IPS-11a (cell line): ENCODE data around the gene UBIAD1.

ENCODE experiments used
- H3K4me3 ChIP-seq: one replicate; pipeline ENCODE4 v1.5.1; 2013; ENCODE audit warnings: low read depth, low read length, control low read depth

The UBIAD1 gene

DNA sequence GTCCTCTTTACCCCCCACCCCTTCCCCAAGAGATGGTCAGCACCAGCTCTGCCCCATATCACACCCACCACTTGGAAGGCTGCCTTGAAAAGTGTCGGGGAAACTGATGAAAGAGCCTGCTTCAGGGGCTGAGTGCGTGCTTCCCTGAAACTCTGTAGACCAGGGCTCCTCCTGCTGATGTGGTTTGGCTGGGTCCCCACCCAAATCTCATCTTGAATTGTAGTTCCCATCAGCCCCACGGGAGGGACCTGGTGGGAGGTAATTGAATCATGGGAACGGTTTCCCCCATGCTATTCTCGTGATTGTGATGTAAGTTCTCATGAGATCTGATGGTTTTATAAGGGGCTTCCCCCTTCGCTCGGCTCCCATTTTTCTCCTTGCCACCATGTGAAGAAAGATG lies 36.4 kb downstream of the UBIAD1 start:
- no peak overlapping the region for H3K4me3 ChIP-seq

DNA sequence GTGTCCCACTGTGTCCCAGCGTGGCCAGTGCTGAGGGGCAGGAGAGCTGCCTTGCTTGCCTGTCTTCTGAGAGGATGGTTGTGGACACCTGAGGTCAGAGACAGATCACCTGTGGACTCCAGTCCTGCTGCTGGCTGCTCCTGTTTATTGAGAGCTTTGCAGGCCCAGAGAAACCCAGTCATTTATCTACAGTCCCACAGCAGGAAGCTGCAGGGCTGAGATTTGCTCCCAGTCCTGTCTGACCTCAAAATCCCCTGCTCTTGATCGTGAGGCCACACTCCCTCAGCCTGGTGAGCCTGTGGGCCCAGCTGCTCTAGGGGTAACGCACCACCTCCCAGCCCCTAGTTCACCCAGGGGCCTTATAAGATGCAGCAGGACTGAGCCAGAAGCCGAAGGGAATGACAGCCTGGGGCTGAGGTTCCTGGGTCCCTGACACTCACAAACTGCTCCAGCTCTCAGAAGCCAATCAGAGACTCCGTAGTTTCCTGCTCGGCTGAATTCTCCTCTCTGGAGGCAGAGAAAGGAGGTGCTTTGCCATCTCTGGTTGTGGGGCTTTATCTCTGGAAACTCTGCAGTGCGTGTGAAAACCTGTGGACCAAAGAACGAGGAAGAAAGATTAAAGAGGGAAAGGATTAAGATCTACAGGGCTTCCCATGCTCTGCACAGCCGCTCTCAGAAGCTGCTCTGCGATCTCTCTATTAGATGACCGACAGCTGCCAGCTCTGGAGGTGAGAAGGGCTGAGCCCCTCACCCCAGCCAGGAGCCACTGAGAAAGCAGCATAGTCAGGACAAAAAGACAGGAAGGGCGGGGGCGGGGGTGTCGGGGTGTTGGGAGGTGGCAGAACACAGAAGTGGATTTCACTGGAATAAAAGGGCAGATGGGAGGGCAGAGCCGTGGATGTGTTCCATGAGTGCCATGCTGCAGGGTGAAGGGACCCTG lies 39.1 kb downstream of the UBIAD1 start:
- no peak overlapping the region for H3K4me3 ChIP-seq

DNA sequence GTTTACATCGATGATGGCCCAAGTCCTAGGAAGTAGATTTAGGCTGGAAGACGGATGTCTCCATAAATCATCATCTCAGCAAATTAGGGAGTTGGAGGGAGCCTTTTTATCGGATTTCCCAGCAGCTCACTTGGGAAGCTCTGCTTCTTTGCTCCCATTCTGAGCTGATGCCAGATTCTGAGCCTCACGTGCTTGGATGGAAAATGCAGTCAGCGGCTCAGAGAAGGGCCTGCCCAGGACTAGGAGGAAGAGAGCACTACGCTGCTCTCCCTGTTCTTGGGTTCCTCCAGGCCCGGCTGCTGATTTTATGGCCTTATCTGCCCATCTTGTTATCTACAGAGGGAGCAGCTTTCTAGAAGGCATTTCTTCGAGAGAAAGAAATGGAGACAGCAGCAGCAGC lies 42.0 kb downstream of the UBIAD1 start:
- no peak overlapping the region for H3K4me3 ChIP-seq

DNA sequence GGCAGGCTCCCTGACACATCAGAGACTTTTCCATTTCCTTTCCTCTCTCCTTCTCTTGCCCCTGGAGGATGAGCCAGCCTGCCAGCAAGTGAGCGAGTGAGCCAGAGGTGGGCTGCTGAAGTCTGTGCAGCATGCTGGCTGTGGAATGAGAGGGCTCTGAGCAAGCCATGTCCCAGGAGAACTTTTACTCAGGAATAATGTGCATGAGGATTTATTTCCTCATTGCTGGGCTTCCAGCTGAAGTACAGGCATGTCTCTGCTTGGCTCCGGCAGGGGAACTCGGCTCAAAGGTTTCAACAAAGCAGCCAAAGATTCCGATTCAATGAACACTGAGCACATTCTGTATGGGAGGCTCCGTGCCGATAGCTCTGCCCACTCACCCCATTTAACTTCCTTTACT lies 43.7 kb downstream of the UBIAD1 start:
- no peak overlapping the region for H3K4me3 ChIP-seq

DNA sequence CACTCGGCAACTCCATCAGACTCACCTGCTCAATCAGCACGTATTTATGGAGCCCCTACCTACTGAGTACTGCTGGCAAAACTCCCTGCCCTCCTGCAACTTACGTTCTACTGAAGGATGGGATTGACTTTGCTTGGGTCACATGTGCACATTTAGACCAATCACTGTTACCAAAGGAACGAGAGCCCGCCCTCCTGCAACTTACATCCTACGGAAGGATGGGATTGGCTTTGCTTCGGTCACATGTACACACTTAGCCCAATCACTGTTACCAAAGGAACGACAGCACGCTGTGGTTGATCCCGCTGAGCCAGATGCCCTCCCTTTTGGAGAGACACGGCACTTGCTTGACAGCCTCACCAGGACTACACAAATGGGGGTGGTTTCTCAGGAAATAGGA lies 46.0 kb downstream of the UBIAD1 start:
- H3K4me3 ChIP-seq = no peak overlapping the region

DNA sequence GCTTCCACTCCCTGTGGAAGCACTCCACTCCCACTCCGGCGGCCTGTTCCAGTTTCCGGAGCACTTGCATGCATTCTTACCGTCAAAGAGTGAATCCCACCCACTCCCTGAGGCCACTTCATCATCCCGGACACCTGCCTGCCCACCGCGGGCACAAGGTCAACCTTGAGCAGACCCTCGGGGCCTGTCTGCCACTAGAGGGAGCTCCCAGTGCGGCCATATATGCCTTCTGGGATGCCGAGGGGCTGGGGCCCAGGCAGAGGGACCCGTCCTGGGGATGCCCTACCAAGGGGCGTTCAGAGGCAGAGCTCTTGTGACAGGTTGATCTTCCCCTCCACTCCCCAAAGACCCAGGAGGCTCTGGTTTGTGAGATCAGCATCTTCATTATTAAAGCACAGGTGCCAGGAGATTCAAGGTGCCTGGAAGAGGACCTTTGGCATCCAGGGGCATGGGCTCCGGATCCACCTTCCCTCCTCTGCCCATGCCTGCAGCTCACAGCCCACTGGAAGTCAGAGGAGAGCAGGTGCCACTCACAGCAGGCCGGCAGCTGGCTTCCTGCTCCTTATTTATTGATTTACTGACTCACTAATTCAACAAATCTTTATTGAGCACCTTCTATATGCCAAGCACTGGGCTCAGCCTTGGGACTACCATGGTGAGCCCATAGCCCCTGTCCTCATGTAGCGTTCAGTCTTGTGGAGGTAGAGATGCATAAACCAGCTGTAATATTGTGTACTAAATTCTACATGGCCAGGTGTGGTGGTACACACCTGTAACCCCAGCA lies 47.3 kb downstream of the UBIAD1 start:
- no peak overlapping the region for H3K4me3 ChIP-seq

DNA sequence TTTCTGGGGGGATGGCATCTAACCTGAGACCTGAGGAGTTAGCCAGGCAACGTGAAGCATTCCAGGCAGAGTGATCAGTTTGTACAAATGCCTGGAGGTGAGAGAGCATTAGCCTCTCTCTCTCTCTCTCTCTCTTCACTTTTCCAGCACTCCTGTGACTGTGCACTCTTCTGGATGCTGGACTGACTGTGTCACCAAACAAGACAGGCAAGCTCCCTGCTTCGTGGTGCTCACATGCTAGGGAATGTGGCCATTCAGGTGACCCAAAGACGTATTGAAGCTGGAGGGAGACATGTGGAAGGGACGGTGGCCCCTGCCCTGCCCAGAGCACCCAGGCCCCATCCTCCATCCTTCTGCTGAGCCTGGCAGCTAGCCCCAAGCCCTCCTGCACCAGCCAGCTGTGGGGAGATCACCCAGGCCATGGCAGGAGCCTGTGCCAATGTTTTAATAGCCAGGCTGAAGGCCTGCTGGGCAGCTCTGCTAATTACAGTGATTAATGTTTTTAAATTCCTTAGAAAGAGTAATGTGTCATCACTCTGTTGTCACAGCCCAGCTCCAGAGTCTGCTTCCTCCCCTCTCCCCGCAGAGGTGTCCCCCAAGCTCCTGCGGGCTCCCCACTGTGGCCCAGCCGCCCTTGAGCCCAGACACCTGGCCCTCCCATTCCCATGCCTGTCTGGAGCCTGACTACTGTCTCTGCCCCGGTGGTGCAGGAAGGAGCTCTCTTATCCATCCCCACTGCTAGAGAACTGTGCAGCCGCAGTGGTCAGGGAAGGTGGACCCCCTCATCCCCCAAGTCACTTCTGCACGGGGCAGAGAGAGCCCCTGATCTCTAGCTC lies 48.9 kb downstream of the UBIAD1 start:
- H3K4me3 ChIP-seq = no peak overlapping the region

DNA sequence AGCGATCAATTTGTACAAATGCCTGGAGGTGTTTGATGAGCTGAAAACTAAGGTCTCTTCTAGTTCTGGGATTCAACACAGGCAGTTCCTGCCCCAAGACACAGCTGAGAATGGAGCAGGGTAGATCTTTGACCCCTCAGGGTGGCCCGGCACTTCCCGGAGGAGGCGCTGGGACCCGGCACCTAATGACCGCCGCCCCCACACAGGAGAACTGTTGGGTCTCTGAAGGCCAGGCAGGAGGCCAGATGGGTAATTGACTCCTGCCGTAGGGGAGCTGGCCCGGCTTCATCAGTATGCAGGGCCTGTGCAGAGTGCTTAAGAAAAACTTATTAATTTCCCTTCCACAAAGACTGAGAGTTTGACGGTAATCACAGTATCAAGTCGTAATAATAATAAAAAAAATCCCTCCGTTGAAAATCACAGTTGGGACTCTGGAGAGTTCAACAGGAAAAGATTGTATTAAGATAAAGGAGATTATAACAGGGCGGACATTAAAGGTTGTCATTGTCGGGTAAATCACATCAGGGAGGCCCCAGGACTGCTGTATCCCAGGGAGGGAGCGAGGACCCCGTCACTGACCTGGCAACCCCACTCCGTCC lies 51.7 kb downstream of the UBIAD1 start:
- no peak overlapping the region for H3K4me3 ChIP-seq

DNA sequence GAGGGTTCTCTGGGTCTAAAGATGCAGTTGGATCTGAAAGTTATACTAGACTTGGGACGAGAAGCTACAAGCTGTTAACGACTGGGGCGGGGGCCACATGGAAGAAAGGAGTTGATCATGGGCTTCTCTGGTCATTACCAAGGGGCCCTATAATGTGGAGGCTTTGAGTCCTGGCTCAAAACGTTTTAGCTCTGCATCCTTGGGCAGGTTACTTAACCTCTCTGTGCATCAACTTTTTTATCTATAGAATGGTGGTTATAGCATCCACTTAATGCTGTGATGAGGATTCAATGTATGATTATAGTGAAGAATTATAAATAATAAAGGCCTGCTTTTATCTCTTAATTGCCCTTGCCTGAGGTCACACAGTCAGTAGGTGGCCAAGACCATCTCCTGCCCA lies 53.1 kb downstream of the UBIAD1 start:
- H3K4me3 ChIP-seq = no peak overlapping the region

DNA sequence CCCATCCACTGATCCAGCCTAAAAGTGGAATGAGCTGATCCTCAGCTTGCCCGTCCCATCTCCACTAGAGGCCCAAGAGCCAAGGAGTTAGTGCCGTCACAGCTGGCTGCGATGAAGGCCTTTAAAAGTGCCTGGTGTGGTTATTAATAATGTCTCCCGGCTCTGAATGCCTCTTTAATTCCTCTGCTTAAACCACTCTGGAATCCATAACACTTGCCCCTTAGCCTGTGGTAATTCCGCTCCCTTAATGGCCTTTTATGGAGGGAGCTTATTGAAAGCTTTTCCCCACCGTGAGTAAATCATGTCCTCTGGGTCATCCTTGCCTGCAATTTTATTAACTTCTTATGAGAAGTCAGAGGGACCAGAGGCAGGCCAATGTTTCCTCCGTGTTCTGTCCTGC lies 55.4 kb downstream of the UBIAD1 start:
- no peak overlapping the region for H3K4me3 ChIP-seq

- no peak overlapping the region for H3K4me3 ChIP-seq
Measured at GRCh38 chr1:11330411-11330810, 57.4 kb downstream of the UBIAD1 start.

- H3K4me3 ChIP-seq = no peak overlapping the region
Measured at GRCh38 chr1:11331036-11331944, 58.3 kb downstream of the UBIAD1 start.

DNA sequence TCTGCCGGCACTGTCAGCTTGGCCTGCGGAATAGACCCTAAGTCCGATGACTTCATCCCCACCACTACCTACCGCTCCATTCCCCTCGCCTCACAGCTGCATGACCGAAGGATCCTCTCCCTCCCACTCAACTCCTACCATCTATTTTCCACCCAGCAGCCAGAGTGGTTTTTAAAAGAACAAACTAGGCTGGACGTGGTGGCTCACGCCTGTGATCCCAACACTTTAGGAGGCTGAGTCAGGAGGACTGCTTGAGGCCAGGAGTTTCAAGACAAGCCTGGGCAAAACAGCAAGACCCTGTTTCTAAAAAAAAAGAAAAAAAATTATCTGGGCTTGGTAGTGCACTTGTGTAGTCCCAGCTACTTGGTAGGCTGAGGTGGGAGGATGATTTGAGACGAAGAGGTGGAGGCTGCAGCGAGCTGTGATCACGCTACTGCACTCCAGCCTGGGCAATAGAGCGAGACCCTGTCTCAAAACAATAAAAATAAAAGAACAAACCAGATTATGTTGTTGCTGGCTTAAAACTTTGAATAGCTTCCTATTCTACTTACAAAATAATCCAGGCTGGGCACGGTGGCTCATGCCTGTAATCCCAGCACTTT lies 59.0 kb downstream of the UBIAD1 start:
- H3K4me3 ChIP-seq = no peak overlapping the region

DNA sequence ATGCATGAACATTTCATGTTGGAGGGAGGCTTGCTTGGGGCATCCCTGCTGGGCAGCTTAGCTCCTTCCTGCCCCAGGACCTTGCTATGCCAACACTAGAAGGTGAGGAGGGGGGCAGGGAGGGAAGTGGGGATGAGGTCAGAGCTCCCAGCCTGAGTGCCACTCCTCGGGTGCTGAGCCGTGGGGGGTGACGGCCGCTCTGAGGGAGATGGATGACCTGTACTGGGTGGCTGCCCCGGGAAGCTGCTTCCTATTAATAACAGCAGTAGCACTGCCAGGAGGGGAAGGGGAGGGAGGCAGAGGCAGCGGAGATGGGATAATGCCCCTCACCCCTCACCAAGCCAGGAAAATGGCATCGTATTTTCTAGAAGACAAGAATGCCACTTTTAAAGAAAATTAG lies 60.6 kb downstream of the UBIAD1 start:
- H3K4me3 ChIP-seq = no peak overlapping the region

DNA sequence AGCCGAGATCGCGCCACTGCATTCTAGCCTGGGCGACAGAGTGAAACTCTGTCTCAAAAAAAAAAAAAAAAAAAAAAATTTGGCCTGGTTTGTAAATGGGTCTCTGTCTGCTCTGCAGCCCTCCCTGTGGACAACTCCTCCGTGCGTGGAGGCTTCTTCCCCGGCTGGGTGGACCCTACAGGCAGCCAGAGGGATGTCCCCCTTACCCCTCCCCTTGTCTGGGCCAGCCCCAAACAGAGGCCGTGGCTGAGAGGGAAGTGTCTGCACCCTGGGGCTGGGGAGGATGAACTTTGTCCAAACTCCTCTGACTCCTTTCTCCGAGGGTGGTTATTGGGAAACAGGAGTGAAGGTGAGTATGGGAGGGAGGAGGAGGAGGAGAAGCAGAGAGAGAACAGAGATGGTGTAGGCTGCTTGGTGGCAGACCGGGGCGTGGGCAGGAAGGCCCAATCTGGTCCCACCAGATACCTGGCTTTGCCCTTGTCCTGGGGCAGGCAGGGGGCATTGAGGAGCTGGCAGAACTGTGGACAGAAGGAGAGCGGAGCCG lies 61.3 kb downstream of the UBIAD1 start:
- H3K4me3 ChIP-seq = no peak overlapping the region

DNA sequence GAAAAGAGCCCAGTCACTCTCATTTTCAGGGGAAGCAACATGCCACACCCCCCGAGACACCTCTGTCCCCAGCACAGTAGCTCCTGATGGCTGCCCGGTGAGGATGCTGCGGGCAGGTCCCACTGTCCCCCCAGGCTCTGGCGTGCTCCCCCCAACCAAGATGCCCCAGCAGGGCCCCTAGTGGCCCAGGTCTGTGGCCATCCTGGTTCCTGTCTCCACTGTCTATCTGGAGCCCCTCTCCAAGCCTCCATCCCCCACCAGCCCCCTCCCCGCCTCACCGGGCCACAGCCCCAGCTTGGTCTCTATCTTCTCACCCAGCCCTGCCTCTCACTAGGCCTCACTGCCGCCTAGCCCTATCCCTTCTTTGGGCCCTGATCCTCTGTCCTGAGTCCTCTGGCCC lies 61.8 kb downstream of the UBIAD1 start:
- H3K4me3 ChIP-seq = no peak overlapping the region

GRCh38 chr1:11335417-11336056 lies 62.5 kb downstream of the UBIAD1 start:
- no peak overlapping the region for H3K4me3 ChIP-seq

- no peak overlapping the region for H3K4me3 ChIP-seq
Measured at GRCh38 chr1:11337580-11338073, 64.6 kb downstream of the UBIAD1 start.
